CD4-positive, alpha-beta memory T cell (primary cell): ENCODE measurements around the gene PRR23E. TPM values are rescaled to one million over a fixed set of nuclear protein-coding genes. Genes with fewer than 3 reads are reported as not detected.

ENCODE experiments used
- CTCF ChIA-PET: fragments of 350-600 bp; sonication (Branson Sonifier 250); formaldehyde crosslinking; loops from one replicate; lab custom pipeline; 2021; ENCODE audit warnings: inconsistent platforms; ENCODE audit not compliant: partially characterized antibody; lab: Charles Lee
- POLR2A ChIA-PET: fragments of 350-600 bp; sonication (Branson Sonifier 250); formaldehyde crosslinking; loops from one replicate; lab custom pipeline; 2021; ENCODE audit not compliant: partially characterized antibody; lab: Charles Lee
- DNase-seq, 5 donors: peaks; one replicate each; pipeline versions ENCODE4 v3.0.0 to v3.0.0-alpha.2; 2020 to 2022; ENCODE audit warnings: mixed read lengths in 1 of 5
- H3K27ac ChIP-seq: one replicate; pipeline ENCODE4 v1.7.0; 2013; ENCODE audit warnings: low read depth, low read length
- H3K27me3 ChIP-seq: 2 replicates; pipeline ENCODE4 v1.7.0; 2013; ENCODE audit warnings: mild to moderate bottlenecking, low read length, moderate library complexity; ENCODE audit not compliant: insufficient read depth
- H3K36me3 ChIP-seq: 2 replicates; pipeline ENCODE4 v1.7.0; 2013; ENCODE audit warnings: mild to moderate bottlenecking, low read length, moderate library complexity; ENCODE audit not compliant: insufficient read depth
- H3K4me1 ChIP-seq: 2 replicates; pipeline ENCODE4 v1.7.0; 2013; ENCODE audit warnings: mild to moderate bottlenecking, low read length, moderate library complexity; ENCODE audit not compliant: insufficient read depth
- H3K4me3 ChIP-seq, 2 donors: one replicate each; pipeline ENCODE4 v1.7.0; 2013; ENCODE audit warnings: low read length in 2 of 2, mild to moderate bottlenecking in 1 of 2
- H3K9me3 ChIP-seq, 2 donors: one replicate each; pipeline ENCODE4 v1.7.0; 2013; ENCODE audit warnings: low read length in 2 of 2, control low read depth in 1 of 2; ENCODE audit not compliant: control insufficient read depth in 1 of 2
- H3K27ac Mint-ChIP-seq, 7 donors: one replicate each; pipeline ENCODE4 v1.8.0; 2020 to 2021; ENCODE audit warnings: mixed read lengths in 7 of 7, mild to moderate bottlenecking in 6 of 7, inconsistent platforms in 3 of 7, moderate library complexity in 3 of 7
- H3K27me3 Mint-ChIP-seq, 2 donors: one replicate each; pipeline ENCODE4 v1.8.0; 2020 to 2021; ENCODE audit warnings: mixed read lengths in 2 of 2
- H3K36me3 Mint-ChIP-seq, 2 donors: one replicate each; pipeline ENCODE4 v1.8.0; 2020 to 2021; ENCODE audit warnings: mixed read lengths in 2 of 2, inconsistent platforms in 1 of 2, mild to moderate bottlenecking in 1 of 2
- H3K4me1 Mint-ChIP-seq, 4 donors: one replicate each; pipeline ENCODE4 v1.8.0; 2020 to 2021; ENCODE audit warnings: mixed read lengths in 4 of 4, mild to moderate bottlenecking in 1 of 4
- H3K4me3 Mint-ChIP-seq, 8 donors: one replicate each; pipeline ENCODE4 v1.8.0; 2020 to 2021; ENCODE audit warnings: mixed read lengths in 8 of 8, mild to moderate bottlenecking in 7 of 8, moderate library complexity in 6 of 8, inconsistent platforms in 3 of 8
- H3K9me3 Mint-ChIP-seq, 8 donors: one replicate each; pipeline ENCODE4 v1.8.0; 2020 to 2021; ENCODE audit warnings: mixed read lengths in 8 of 8, mild to moderate bottlenecking in 5 of 8, inconsistent platforms in 3 of 8, moderate library complexity in 1 of 8
- intact Hi-C: fragments of 100-400 bp; cut with micrococcal nuclease; formaldehyde crosslinking; loops from one replicate; pipeline ENCODE4 v1.15.1; 2023
- polyA plus RNA-seq, 2 donors: library from polyadenylated mRNA; unstranded; fragments of 300-500 nt; fragmentation: Illumina TruSeq; gene quantifications; one replicate each; pipeline ENCODE4 v1.2.3, GENCODE V29; 2021
- total RNA-seq, 2 experiments: library from RNA; stranded (reverse); gene quantifications; one replicate each; pipeline ENCODE4 v1.2.3, GENCODE V29; 2021

Gene PRR23E
- total and polyA plus RNA-seq, 4 experiments from 2014 or later: not detected

GRCh38 chr3:127211118-127212060 lies 18.5 kb downstream of the PRR23E start:
- POLR2A ChIA-PET: no interaction called here
- DNase-seq: no peak
- H3K27me3 Mint-ChIP-seq: peaks cover 10 to 22% of the 10 kb centered on the region in 2 donors

GRCh38 chr3:127212231-127212630 lies 19.3 kb downstream of the PRR23E start:
- Mint-ChIP-seq H3K27ac (no peak overlapping the region), H3K9me3 (peaks cover 0 to 2% (median 0%) of the 10 kb centered on the region in 8 donors), H3K4me3 (no peak overlapping the region), H3K36me3 (no peaks in the 10 kb centered on the region), H3K4me1 (peaks cover 0 to 4% (median 2%) of the 10 kb centered on the region in 4 donors), H3K27me3 (peaks cover 10 to 22% of the 10 kb centered on the region in 2 donors)
- Histone ChIP-seq H3K27ac (no peak overlapping the region), H3K36me3 (no peaks in the 10 kb centered on the region), H3K4me1 (no peaks in the 10 kb centered on the region), H3K9me3 (no peaks in the 10 kb centered on the region), H3K4me3 (no peak overlapping the region), H3K27me3 (no peaks in the 10 kb centered on the region)
- intact Hi-C loops: no loop called here
- CTCF ChIA-PET: no interaction called here
- DNase-seq: no peak
- POLR2A ChIA-PET: no interaction called here

More at GRCh38 chr3:127211118-127212060, 18.5 kb downstream of the PRR23E start:
- no peak overlapping the region for H3K4me3 Mint-ChIP-seq
- peaks cover 0 to 4% (median 2%) of the 10 kb centered on the region in 4 donors for H3K4me1 Mint-ChIP-seq
- no peak overlapping the region for H3K4me3 ChIP-seq
- peaks cover 0 to 2% (median 0%) of the 10 kb centered on the region in 8 donors for H3K9me3 Mint-ChIP-seq
- CTCF ChIA-PET: no interaction called here
- no peaks in the 10 kb centered on the region for H3K27me3 ChIP-seq
- no peak overlapping the region for H3K27ac Mint-ChIP-seq
- no peaks in the 10 kb centered on the region for H3K9me3 ChIP-seq
- no peak overlapping the region for H3K27ac ChIP-seq
- intact Hi-C loops: no loop called here
- H3K4me1 ChIP-seq: no peaks in the 10 kb centered on the region
- no peaks in the 10 kb centered on the region for H3K36me3 ChIP-seq
- no peaks in the 10 kb centered on the region for H3K36me3 Mint-ChIP-seq

- ChIA-PET POLR2A (no interaction called here), CTCF (no interaction called here)
- no peaks in the 10 kb centered on the region for H3K36me3 ChIP-seq
- DNase-seq: no peak
- no peaks in the 10 kb centered on the region for H3K4me1 ChIP-seq
- no peak overlapping the region for H3K27ac ChIP-seq
- H3K9me3 ChIP-seq: no peaks in the 10 kb centered on the region
- no peak overlapping the region for H3K4me3 Mint-ChIP-seq
- H3K27me3 ChIP-seq: no peaks in the 10 kb centered on the region
- peaks cover 10 to 21% of the 10 kb centered on the region in 2 donors for H3K27me3 Mint-ChIP-seq
- H3K4me3 ChIP-seq: no peak overlapping the region
- intact Hi-C loops: no loop called here
- no peaks in the 10 kb centered on the region for H3K36me3 Mint-ChIP-seq
- H3K27ac Mint-ChIP-seq: no peak overlapping the region
- peaks cover 0 to 4% (median 2%) of the 10 kb centered on the region in 4 donors for H3K4me1 Mint-ChIP-seq
- peaks cover 0 to 2% (median 0%) of the 10 kb centered on the region in 8 donors for H3K9me3 Mint-ChIP-seq
These were observed 19.8 kb downstream of the PRR23E start for GRCh38 chr3:127212711-127213110.

- H3K27me3 ChIP-seq: no peaks in the 10 kb centered on the region
- peaks cover 0 to 4% (median 2%) of the 10 kb centered on the region in 4 donors for H3K4me1 Mint-ChIP-seq
- no peak for DNase-seq
- no peaks in the 10 kb centered on the region for H3K9me3 ChIP-seq
- peaks cover 0 to 2% (median 0%) of the 10 kb centered on the region in 8 donors for H3K9me3 Mint-ChIP-seq
- intact Hi-C loops: no loop called here
- ChIA-PET POLR2A (no interaction called here), CTCF (no interaction called here)
- H3K4me3 Mint-ChIP-seq: no peak overlapping the region
- no peaks in the 10 kb centered on the region for H3K4me1 ChIP-seq
- no peaks in the 10 kb centered on the region for H3K36me3 ChIP-seq
- no peak overlapping the region for H3K27ac ChIP-seq
- H3K4me3 ChIP-seq: no peak overlapping the region
- H3K27me3 Mint-ChIP-seq: peaks cover 10 to 15% of the 10 kb centered on the region in 2 donors
- no peak overlapping the region for H3K27ac Mint-ChIP-seq
- H3K36me3 Mint-ChIP-seq: no peaks in the 10 kb centered on the region
These were observed 20.5 kb downstream of the PRR23E start for GRCh38 chr3:127213381-127213918.

GRCh38 chr3:127214975-127215374 lies 22.0 kb downstream of the PRR23E start:
- H3K27me3 Mint-ChIP-seq: peaks cover 10 to 15% of the 10 kb centered on the region in 2 donors
- no peak for DNase-seq
- no peak overlapping the region for H3K27ac Mint-ChIP-seq
- ChIA-PET CTCF (no interaction called here), POLR2A (no interaction called here)
- Histone ChIP-seq H3K36me3 (no peaks in the 10 kb centered on the region), H3K27ac (no peak overlapping the region), H3K9me3 (no peaks in the 10 kb centered on the region), H3K4me1 (no peaks in the 10 kb centered on the region), H3K27me3 (no peaks in the 10 kb centered on the region), H3K4me3 (no peak overlapping the region)
- H3K36me3 Mint-ChIP-seq: no peaks in the 10 kb centered on the region
- intact Hi-C loops: no loop called here
- no peak overlapping the region for H3K4me3 Mint-ChIP-seq
- peaks cover 0 to 2% (median 0%) of the 10 kb centered on the region in 8 donors for H3K9me3 Mint-ChIP-seq
- H3K4me1 Mint-ChIP-seq: peaks cover 0 to 4% (median 2%) of the 10 kb centered on the region in 4 donors

- Mint-ChIP-seq H3K27ac (no peak overlapping the region), H3K36me3 (no peaks in the 10 kb centered on the region), H3K9me3 (peaks cover 0 to 2% (median 0%) of the 10 kb centered on the region in 8 donors), H3K27me3 (peaks cover 12 to 19% of the 10 kb centered on the region in 2 donors), H3K4me1 (peaks cover 0 to 4% (median 2%) of the 10 kb centered on the region in 4 donors), H3K4me3 (no peak overlapping the region)
- intact Hi-C loops: no loop called here
- H3K4me1 ChIP-seq: no peaks in the 10 kb centered on the region
- H3K36me3 ChIP-seq: no peaks in the 10 kb centered on the region
- ChIA-PET CTCF (no interaction called here), POLR2A (no interaction called here)
- H3K4me3 ChIP-seq: no peak overlapping the region
- no peak for DNase-seq
- H3K9me3 ChIP-seq: no peaks in the 10 kb centered on the region
- H3K27ac ChIP-seq: no peak overlapping the region
- no peaks in the 10 kb centered on the region for H3K27me3 ChIP-seq
These were observed 22.9 kb downstream of the PRR23E start for GRCh38 chr3:127215714-127216414.
